Activated CD4-positive, alpha-beta memory T cell treated with anti-CD3 and anti-CD28 coated beads, Interleukin-2, amount 10 ng/mL, durations not matched to agents 7 days and 5 days (primary cell): ENCODE data around the gene ICAM1. TPM values are rescaled to one million over a fixed set of nuclear protein-coding genes. Genes with fewer than 3 reads are reported as not detected.

ENCODE experiments used
- CTCF ChIA-PET: fragments of 350-600 bp; sonication (Branson Sonifier 250); formaldehyde crosslinking; loops from one replicate; lab custom pipeline; 2021; ENCODE audit warnings: antibody characterized with exemption, inconsistent platforms; lab: Charles Lee
- POLR2A ChIA-PET: fragments of 350-600 bp; sonication (Branson Sonifier 250); formaldehyde crosslinking; loops from one replicate; lab custom pipeline; 2021; ENCODE audit warnings: antibody characterized with exemption; lab: Charles Lee
- DNase-seq: peaks from one replicate; pipeline ENCODE4 v3.0.0-alpha.2; 2020
- H3K27ac Mint-ChIP-seq: one replicate; pipeline ENCODE4 v1.8.0; 2021; ENCODE audit warnings: mild to moderate bottlenecking, mixed read lengths
- H3K27me3 Mint-ChIP-seq: one replicate; pipeline ENCODE4 v1.8.0; 2021; ENCODE audit warnings: mixed read lengths
- H3K36me3 Mint-ChIP-seq: one replicate; pipeline ENCODE4 v1.8.0; 2021; ENCODE audit warnings: low read depth, mixed read lengths
- H3K4me1 Mint-ChIP-seq: one replicate; pipeline ENCODE4 v1.8.0; 2021; ENCODE audit warnings: mixed read lengths
- H3K4me3 Mint-ChIP-seq: one replicate; pipeline ENCODE4 v1.8.0; 2021; ENCODE audit warnings: mild to moderate bottlenecking, mixed read lengths
- H3K9me3 Mint-ChIP-seq: one replicate; pipeline ENCODE4 v1.8.0; 2021; ENCODE audit warnings: mixed read lengths
- total RNA-seq, 2 experiments: library from RNA; stranded (reverse); gene quantifications; one replicate each; pipeline ENCODE4 v1.2.3, GENCODE V29; 2021

ICAM1 gene
- total RNA-seq, 2 experiments from 2014 or later, result 23.8 to 24.3 TPM

DNA sequence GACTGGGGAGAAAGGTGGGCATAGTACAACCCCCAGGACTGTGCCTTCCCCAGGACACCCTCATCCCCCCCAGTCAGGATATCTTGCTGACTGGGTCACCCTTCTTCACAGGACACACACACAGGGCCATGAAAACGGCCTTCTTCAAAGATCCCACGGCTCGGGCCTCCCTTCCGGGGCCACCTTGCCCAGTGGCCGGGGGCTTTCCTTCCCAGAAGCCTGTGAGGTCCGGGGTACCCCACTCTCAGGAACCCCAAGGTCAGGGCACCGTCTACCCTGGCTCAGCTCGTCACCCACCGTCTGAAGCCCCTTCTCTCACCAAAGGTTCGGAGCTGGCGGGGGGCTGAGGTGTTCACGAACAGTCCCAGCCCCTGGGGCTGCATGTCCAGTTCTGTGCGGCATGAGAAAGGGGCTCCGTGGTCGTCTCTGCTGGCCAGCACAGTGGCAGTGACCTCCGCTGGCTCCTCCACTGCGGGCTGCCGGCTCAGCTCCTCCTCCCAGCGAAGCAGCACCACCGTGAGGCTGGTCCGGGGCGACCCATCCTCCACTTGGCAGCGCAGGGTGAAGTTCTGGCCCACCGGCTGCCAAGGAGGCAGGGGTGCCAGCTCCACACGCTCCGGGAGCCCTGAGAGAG is 64.5 kb downstream of the ICAM1 start:
- POLR2A ChIA-PET, result no interaction called here
- no peak for DNase-seq
- Mint-ChIP-seq H3K9me3 (no peaks in the 10 kb centered on the region), H3K27me3 (no peaks in the 10 kb centered on the region), H3K36me3 (peaks cover 44% of the 10 kb centered on the region), H3K4me3 (no peak overlapping the region), H3K4me1 (peaks cover 59% of the 10 kb centered on the region), H3K27ac (no peak overlapping the region)
- CTCF ChIA-PET, result interaction anchor here (1.5 kb wide), 1 partner anchor 53 kb away, joined by 3 read pairs; no protein-coding TSS in a partner anchor

Other genes with a start within 250 kb of the ICAM1 start
- gene SHFL, start 184.8 kb upstream of the ICAM1 start, total RNA-seq, result 100 to 1,000 TPM; 103 to 108 TPM
- gene ANGPTL6, start 168.4 kb upstream of the ICAM1 start, total RNA-seq, result 1 to 10 TPM; 2.4 TPM
- 10 to 100 TPM; 74.3 to 75.6 TPM for gene PPAN, start 164.8 kb upstream of the ICAM1 start, total RNA-seq
- 10 to 100 TPM; 33.2 to 33.5 TPM for gene P2RY11, start 159.4 kb upstream of the ICAM1 start, total RNA-seq
- 100 to 1,000 TPM; 202 to 203 TPM for gene EIF3G, start 151.2 kb upstream of the ICAM1 start, total RNA-seq
- 100 to 1,000 TPM; 314 to 331 TPM for gene DNMT1, start 76.2 kb upstream of the ICAM1 start, total RNA-seq
- 10 to 100 TPM in 1 of 2 experiments, 1 to 10 TPM in 1; 9.5 to 10.6 TPM for gene S1PR2, start 39.8 kb upstream of the ICAM1 start, total RNA-seq
- gene MRPL4, start 18.9 kb upstream of the ICAM1 start, total RNA-seq, result 10 to 100 TPM; 55.4 to 58.6 TPM
- gene ICAM4, start 15.8 kb downstream of the ICAM1 start, total RNA-seq, result 1 to 10 TPM; 1.5 to 2.0 TPM
- gene ICAM5, start 18.8 kb downstream of the ICAM1 start, total RNA-seq, result 1 to 10 TPM in 1 of 2 experiments, under 1 TPM in 1; 0.53 to 1.1 TPM
- gene ZGLP1, start 38.7 kb downstream of the ICAM1 start, total RNA-seq, result 1 to 10 TPM; 1.0 to 1.4 TPM
- 1 to 10 TPM; 3.5 to 3.7 TPM for gene FDX2, start 44.9 kb downstream of the ICAM1 start, total RNA-seq
- 10 to 100 TPM; 62.1 to 68.6 TPM for gene RAVER1, start 62.4 kb downstream of the ICAM1 start, total RNA-seq
- 100 to 1,000 TPM; 223 to 237 TPM for gene ICAM3, start 68.5 kb downstream of the ICAM1 start, total RNA-seq
- 100 to 1,000 TPM; 226 to 243 TPM for gene TYK2, start 109.5 kb downstream of the ICAM1 start, total RNA-seq
- 100 to 1,000 TPM; 239 to 244 TPM for gene CDC37, start 132.4 kb downstream of the ICAM1 start, total RNA-seq
- 10 to 100 TPM; 56.2 to 58.1 TPM for gene PDE4A, start 149.4 kb downstream of the ICAM1 start, total RNA-seq
- 100 to 1,000 TPM in 1 of 2 experiments, 10 to 100 TPM in 1; 97.1 to 103 TPM for gene KEAP1, start 232.2 kb downstream of the ICAM1 start, total RNA-seq
- gene S1PR5, start 246.3 kb downstream of the ICAM1 start, total RNA-seq, result under 1 TPM; 0.63 to 0.68 TPM